ENCODE results near the gene DOHH.

Gene DOHH

GRCh38 chr19:3497757-3498520 is 2.5 kb downstream of the DOHH start:
- DNase-seq, result no peak

DNA sequence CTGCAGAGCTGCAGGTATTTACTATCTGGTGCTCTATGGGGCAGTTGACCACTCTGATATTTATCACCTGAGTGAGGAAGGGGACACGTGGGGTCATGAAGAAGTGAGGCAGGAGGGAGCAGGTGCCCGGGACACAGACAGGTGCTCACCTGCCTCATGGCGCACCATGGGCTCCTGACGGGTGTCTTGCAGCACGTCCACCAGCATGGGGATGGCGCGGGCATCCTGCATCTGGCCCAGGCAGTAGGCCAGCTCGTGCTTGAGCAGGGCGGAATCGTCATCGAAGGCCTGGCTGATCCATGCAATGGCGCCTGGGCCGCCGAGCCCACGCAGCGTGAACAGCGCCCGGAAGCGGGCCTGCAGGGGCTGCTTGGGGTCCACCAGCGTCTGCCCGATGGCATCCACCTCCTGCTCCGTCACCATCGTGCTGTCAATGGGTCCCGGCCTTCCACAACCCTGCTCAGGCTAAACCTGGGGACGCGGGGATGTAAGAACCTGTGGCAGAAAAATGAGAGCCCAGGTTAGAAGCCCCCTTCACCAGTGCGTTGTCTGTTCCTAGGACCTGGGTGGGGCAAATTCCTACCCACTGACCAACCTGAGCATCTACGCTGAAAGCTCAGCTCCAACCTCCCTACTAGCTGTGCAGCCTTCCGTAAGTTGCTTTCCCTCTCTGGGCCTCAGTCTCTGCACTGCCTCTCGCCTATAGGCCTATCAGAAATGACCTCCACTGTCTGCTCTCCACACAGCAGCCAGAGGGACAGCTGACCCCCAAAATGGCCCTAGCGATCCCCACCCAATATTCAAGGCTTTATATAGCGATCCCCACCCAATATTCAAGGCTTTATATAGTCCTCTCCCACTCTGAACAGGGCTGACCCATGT is 3.8 kb downstream of the DOHH start:
- DNase-seq, result no peak

DNA sequence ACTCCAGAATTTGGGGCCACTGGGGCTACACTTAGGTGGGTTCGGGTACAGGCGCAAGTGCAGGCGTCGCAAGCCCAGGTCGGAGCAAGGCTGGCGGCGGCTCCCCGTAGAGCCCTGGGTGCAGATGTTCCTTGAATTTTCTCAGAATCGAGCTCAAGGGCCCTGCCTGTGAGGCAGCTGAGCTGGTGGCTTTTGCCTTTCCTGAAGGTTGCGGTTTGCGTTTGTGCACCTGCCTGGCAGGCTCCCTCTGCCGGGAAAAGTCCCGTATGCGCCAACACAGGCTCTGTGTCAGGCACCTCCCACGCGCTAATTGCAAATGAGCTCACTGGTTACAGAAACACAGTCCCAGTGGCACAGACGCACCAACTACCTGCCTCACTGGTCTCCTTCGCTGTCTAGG is 5.9 kb downstream of the DOHH start:
- DNase-seq, result no peak

- no peak for DNase-seq
Measured at GRCh38 chr19:3494051-3494450, 6.4 kb downstream of the DOHH start.

DNA sequence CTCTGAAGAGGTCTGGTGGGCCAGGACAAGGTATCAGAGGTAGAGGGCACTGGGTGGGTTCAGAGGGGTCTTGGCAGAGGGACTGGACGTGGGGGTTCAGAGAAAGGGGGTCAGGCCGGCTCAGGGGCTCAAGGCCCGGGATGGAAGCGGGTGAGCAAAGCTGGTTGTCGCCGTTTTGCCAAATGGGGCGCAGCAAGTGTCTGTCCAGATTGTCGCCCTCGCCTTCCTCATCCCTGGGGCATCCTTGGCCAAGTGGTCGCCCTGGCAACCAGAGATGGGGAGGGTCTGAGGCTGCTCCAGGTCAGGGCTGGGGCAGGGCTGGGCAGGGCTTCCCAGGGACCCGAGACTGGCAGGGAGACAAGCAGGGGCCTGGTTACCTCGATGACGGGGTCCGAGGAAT is 6.8 kb downstream of the DOHH start:
- DNase-seq, result no peak

DNA sequence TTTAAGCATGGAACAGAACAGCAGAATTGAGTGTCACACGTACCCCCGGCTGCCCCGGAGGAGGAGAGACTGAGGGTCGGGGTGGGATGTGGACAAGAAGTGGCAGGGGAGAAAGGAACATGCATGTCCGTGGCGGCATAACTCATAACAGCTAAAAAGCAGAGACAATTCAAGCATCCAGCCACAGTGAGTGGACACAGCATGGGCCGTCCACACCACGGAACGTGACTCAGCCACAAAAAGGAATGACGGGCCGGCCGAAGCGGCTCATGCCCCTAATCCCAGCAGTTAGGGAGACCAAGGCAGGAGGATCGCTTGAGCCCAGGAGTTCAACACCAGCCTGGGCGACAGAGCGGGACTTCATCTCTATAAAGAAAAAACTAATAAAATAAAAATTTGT is 7.6 kb downstream of the DOHH start:
- no peak for DNase-seq

DNA sequence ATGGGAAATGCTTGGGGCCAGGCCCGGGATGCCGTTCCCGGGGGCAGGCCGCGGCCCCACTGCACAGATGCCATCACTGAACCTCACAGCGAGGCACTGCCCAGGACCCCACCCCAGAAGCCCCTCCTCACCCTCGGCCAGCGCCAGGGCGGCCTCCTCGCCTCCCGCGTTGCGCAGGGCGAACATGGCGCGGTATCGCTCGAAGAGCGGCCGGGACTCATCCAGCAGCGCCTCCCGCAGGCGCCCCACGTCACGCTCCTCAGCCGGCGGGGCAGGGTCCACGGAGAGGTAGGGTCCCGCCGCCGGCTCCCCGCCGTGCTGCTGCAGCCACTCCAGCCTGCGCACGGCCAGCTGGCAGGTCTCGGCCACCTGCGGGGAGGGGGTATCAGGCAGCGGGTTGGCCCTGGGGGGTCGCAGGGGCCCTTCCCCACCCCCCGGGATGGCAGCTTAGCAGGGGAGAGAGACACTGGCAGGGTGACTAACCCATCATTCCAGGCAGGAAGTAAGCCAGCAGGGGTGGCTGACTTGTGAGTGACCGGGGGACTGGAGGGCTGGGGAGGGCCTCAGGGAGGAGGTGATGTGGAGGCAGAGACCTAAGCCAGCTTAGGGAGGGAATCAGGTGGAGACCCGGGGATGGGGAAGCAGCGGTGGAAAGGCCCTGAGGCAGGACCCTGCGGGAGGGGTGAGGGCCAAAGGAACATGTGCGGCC is 8.2 kb downstream of the DOHH start:
- no peak for DNase-seq

DNA sequence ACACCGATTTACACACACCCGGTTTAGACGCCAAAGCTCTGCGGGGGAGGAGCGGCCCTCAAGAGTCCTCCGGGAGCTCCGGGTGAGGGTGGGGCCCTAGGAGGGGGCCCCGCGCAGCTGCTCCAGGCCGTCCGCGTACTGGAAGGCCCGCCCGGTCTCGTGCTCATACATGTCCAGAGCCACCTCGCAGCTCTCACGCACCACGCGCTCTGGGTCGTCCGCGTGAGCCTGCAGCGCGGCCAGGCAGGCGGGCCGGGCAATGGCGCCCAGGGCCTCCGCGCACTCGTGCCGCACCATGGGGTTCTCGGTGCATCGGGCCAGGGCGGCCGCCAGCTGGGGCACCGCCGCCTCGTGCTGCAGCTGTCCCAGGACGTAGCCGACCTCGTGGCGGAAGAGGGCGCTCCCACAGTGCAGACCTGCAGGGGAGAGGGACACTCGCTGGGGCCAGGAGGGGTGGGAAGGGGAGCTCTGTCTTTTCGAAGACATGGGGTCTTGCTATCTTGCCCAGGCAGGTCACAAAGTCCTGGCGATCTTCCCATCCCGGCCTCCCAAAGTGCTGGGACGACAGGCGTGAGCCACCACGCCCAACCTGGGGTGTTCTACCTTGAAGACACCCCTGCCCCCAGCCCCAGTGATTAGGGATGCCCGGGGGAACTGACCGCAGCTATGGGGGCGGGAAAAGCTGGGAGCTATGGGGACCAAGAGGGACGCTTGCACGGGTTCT is 8.9 kb downstream of the DOHH start:
- no peak for DNase-seq

DNA sequence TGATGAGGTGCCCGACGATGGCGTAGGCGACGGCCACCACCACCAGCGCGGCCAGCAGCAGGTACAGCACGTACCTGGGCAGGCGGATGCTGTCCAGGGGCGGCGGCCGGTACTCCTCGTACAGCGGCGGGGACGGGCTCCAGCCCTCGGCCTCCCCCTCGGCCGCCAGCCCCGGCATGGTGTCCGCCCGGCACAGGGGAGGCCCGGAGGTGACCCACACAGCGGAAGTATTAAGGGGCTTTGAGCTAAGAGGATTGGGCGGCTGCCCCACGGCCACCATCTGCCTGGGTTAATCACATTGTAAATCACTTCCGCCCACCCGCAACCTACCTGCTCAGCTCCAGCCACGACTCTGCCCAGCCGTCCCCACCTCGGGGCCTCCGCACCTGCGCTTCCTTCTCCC is 17.2 kb downstream of the DOHH start, which contains the start of gene SMIM44:
TSS of gene SMIM44 (minus strand) at position 216 of the 403 bp plus-strand sequence. CDS start at position 178, 38 bp downstream.
- no peak for DNase-seq

DNA sequence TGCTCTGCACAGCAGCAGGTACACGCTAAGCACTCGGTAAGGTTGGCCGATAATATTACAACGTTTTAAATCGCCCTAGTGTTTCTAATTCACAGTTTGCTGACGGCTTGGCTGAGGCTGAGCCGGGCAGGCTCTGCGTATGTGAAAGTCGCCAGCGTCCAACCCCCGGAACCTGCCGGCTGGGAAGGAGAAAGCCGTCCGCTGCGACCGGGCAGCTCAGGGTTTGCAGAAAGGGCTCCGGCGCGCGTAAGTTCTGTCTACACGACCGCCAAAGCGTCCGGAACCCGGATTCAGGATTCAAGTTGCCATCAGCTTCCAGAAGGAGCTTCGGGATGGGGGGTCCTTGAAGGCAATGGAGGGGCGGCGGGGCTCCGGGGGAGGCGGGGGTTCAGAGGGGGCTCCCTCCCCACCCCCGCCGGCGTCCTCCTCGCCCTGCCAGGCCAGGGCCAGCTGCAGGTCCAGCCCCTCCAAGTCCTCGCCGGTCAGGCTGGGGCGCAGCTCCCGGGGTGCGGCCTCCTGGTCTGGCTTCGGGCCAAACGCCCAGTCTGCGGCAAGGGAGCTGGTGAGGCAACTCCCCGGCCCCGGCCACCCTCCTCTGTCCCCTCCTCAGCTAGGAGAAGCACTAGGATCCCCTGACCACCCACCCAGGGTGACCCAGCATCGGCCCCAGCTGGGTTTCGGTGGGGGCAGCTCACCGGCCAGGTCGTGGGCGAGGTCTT is 17.8 kb downstream of the DOHH start:
- no peak for DNase-seq

DNA sequence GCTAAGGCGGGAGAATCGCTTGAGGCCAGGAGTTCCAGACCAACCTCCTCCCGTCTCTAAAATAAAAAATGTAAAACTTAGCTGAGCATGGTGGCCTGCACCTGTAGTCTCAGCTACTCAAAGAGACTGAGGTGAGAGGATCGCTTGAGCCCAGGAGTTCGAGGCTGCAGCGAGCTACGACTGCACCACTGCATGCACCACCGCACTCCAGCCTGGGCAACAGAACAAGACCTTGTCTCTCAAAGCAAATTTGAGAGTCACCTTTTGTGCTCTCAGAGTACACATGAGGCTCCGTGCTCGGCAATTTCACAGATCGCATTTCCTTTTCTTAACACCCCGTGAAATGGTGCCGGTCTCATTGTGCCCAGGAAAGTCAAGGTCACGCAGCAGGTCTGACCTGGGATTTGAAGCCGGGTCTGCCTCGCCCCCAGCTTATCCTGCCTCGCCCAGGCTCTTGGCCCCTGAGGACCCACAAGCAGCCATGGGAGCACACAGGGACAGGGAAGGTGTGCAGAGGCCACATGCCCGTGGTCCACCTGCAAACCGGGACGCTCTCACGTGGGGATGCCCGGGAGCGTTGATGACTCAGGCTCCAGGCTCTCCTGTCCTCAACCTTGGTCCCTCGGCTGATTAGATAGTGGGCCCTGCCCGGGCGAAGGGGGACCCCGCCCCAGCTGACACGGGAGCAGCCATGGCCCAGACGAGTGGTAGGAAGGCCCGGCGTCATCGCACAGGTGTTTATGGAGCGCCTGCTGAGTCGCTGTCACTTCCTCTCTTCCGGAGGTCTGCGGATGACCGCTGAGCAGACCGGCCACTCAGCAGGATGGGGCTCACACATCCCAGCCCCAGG is 19.0 kb downstream of the DOHH start:
- DNase-seq, result no peak

- no peak for DNase-seq
Measured at GRCh38 chr19:3480383-3481091, 19.9 kb downstream of the DOHH start, which contains the start of gene SMIM24. Gene SMIM24 (minus strand): TSS chr19:3480525. CDS start chr19:3480463, 62 bp downstream.

- DNase-seq, result no peak
Measured at GRCh38 chr19:3479834-3480215, 20.6 kb downstream of the DOHH start.

DNA sequence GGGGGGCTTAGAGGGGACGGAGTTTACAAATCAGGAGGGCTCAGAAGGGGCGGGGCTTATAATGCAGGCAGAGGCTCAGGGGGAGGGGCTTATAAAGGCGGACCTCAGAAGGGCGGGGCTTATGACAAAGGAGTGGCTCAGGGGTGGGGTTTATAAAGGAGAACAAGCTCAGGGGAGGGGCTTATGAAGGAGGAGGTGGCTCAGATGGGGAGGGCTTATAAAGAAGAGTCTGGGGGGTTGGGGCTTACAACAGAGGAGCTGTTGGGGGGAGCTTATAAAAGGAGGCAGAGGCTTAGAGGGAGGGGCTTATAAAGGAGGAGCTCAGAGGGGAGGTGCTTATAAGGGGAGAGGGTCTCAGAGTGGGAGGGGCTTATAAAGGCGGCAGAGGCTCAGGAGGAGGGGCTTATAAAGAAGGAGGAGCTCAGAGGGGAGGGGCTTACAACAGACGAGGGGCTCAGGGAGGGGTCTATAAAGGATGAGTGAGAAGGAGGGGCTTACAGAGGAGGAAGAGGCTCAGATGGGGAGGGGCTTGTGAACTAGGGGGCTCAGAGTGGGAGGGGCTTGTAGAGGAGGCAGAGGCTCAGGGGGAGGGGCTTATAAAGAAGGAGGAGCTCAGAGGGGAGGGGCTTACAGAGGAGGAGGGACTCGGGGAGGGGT is 21.2 kb downstream of the DOHH start:
- DNase-seq, result no peak

- DNase-seq, result no peak
Measured at GRCh38 chr19:3478409-3479176, 21.9 kb downstream of the DOHH start.

- DNase-seq, result no peak
Measured at GRCh38 chr19:3477951-3478350, 22.5 kb downstream of the DOHH start.

DNA sequence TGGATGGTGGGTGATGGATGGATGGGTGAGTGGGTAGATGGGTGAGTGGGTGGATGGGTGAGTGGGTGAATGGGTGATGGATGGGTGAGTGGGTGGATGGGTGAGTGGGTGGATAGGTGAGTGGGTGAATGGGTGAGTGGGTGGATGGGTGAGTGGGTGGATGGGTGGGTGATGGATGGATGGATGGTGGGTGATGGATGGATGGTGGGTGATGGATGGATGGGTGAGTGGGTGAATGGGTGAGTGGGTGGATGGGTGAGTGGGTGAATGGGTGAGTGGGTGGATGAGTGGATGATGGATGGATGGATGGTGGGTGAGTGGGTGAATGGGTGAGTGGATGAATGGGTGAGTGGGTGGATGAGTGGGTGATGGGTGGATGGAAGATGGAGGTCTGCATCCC is 23.0 kb downstream of the DOHH start:
- DNase-seq, result no peak

DNA sequence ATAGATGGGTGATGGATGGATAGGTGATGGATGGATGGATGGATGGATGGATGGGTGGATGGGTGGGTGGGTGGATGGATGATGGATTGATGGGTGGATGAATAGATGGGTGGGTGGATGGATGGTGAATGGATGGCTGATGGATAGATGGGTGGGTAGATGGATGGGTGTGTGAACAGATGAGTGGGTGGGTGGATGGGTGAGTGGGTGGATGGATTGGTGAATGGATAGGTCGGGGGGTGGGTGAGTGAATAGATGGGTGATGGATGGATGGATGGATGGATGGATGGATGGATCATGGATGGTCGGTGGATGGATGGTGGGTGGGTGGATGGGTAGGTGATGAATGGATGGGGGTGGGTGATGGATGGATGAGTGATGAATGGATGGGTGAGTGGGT is 23.6 kb downstream of the DOHH start:
- no peak for DNase-seq

- DNase-seq, result no peak
Measured at GRCh38 chr19:3475449-3475848, 25.0 kb downstream of the DOHH start.
